Measurements from ENCODE around the gene ABLIM1. TPM values are rescaled to one million over a fixed set of nuclear protein-coding genes. Genes with fewer than 3 reads are reported as not detected.

The ABLIM1 gene
- total RNA-seq, 1 donor from 2014 or later = 105 TPM

DNA sequence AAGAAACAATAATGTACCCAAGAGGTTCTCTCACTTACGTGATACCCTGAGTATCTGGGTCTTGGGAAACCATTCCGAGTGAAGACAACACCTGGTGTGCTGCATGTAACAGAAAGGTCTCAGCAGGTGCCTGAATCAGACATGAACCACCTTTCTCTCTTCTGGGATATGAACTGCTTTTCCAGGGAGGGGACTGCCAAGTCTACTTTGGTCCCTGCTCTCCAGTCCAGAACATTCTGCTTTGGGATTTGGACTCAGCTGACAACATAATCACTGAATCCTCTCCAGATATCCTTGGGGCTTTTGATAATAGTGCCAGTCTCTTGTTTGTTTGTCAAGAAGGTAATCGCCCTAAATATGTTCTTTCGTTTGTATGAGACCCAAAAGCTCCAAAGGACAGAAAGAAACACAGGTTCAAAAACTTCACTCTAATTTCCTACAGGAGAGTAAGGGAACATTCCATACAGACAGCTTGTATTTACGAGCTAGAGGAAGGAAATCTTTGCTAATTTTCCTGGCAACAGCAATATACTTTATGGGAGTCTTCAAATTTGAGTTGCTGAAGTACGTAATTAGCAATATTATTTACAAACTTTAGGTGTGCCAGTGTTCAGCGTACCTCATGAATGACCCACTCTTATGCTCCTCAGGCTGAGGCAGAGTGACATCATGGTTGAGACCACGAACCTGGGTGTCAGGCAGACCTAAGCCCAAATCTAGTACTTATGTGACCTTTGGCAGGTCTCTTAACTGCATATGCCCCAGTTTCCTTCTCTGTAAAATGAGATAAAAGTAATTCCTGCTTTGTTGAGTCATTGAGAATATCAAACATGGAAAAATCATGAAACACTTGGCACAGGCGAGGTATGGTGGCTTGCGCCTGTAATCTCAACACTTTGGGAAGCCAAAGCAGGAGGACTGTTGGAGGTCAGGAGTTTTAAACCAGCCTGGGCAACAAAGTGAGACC, 5.4 kb downstream of the ABLIM1 start:
- Mint-ChIP-seq H3K27me3 (ENCODE audit: low read depth) (peaks cover 2% of the 10 kb centered on the region), H3K27ac (no peak overlapping the region), H3K4me1 (peaks cover 25% of the 10 kb centered on the region), H3K36me3 (no peaks in the 10 kb centered on the region), H3K4me3 (no peak overlapping the region), H3K9me3 (peaks cover 4% of the 10 kb centered on the region)
- no peak for DNase-seq (ENCODE audit: low spot score in 2 of 2, unreplicated experiment in 2 of 2)
- TF ChIP-seq, protein P1, sequence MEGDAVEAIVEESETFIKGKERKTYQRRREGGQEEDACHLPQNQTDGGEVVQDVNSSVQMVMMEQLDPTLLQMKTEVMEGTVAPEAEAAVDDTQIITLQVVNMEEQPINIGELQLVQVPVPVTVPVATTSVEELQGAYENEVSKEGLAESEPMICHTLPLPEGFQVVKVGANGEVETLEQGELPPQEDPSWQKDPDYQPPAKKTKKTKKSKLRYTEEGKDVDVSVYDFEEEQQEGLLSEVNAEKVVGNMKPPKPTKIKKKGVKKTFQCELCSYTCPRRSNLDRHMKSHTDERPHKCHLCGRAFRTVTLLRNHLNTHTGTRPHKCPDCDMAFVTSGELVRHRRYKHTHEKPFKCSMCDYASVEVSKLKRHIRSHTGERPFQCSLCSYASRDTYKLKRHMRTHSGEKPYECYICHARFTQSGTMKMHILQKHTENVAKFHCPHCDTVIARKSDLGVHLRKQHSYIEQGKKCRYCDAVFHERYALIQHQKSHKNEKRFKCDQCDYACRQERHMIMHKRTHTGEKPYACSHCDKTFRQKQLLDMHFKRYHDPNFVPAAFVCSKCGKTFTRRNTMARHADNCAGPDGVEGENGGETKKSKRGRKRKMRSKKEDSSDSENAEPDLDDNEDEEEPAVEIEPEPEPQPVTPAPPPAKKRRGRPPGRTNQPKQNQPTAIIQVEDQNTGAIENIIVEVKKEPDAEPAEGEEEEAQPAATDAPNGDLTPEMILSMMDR (IDR thresholded peaks at IDR 0.05; ENCODE audit: unreplicated experiment) = no peak

DNA sequence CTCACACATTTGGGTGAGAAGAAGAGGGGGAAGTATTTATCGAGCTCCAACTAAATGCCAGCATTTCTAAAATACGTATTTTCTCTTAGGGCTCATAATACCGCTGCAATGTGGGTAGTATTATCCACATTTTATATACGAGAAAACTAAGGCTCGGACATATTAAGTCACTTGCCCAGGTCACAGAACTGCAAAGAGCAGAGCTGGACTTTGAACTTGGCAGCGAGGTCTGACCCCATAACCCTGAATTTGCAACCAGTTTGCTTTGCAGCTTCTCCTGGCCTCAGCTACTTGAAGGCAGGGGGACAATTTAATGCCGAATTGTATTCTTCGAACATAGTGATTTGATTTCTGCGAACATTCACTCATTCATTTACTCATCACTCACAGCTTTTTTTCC, 7.2 kb downstream of the ABLIM1 start:
- H3K27ac Mint-ChIP-seq = peak overlapping the region; percentile 51
- H3K4me3 Mint-ChIP-seq = no peak overlapping the region
- TF ChIP-seq, protein P1 (IDR thresholded peaks at IDR 0.05; ENCODE audit: unreplicated experiment) = no peak
- H3K27me3 Mint-ChIP-seq (ENCODE audit: low read depth) = no peaks in the 10 kb centered on the region
- H3K36me3 Mint-ChIP-seq = no peaks in the 10 kb centered on the region
- H3K4me1 Mint-ChIP-seq = peaks cover 25% of the 10 kb centered on the region
- no peaks in the 10 kb centered on the region for H3K9me3 Mint-ChIP-seq
- no peak for DNase-seq (ENCODE audit: low spot score in 2 of 2, unreplicated experiment in 2 of 2)

DNA sequence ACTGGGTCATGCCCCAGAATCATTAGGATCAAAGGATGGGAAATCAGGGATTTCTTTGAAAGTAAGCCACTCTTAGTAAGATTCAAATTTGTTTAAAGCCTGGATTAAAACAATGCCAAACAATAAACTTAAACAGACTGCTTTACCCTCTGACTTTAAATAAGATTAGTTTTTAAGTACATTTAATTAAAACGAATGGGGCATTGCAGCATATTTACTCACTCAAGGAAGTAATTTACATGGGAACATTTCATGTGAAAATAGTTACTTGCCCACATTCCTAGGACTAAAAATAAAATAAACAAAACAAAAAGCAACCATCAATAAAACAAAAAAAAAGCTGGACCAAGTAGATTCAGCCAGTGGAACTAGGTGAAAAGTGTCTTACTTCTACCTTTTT, 7.8 kb downstream of the ABLIM1 start:
- H3K36me3 Mint-ChIP-seq = no peaks in the 10 kb centered on the region
- no peaks in the 10 kb centered on the region for H3K9me3 Mint-ChIP-seq
- H3K4me3 Mint-ChIP-seq = no peak overlapping the region
- TF ChIP-seq, protein P1 (IDR thresholded peaks at IDR 0.05; ENCODE audit: unreplicated experiment) = no peak
- no peak for DNase-seq (ENCODE audit: low spot score in 2 of 2, unreplicated experiment in 2 of 2)
- H3K4me1 Mint-ChIP-seq = peaks cover 19% of the 10 kb centered on the region
- peak overlapping the region; percentile 51 for H3K27ac Mint-ChIP-seq
- H3K27me3 Mint-ChIP-seq (ENCODE audit: low read depth) = no peaks in the 10 kb centered on the region

DNA sequence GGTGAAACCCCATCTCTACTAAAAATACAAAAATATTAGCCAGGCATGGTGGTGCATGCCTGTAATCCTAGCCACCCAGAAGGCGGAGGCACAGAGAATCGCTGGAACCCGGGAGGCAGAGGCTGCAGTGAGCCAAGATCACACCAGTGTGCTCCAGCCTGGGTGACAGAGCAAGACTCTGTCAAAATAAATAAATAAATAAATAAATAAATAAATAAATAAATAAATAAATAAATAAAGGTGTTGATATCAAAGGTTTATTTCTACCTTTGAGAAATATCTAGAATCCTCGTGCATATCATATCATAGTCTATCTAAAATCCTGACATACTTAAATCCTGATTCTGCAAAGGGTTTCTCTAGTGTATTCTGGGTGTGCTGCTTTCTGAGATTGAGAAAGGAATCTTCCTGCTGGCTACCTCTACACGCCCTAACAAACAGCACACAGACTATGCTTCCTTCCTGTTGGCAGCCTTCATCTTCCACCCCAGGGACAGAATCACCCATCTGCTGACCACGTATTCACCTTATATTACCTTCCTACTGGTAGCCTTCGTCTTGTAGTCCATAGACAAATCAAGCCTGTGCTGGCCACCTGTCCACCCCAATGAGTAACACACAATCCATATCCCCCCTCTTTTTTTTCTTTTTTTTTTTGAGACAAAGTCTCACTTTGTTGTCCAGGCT, 8.7 kb downstream of the ABLIM1 start:
- no peak overlapping the region for H3K27ac Mint-ChIP-seq
- no peaks in the 10 kb centered on the region for H3K36me3 Mint-ChIP-seq
- DNase-seq (ENCODE audit: low spot score in 2 of 2, unreplicated experiment in 2 of 2) = no peak
- H3K27me3 Mint-ChIP-seq (ENCODE audit: low read depth) = no peaks in the 10 kb centered on the region
- TF ChIP-seq, protein P1 (IDR thresholded peaks at IDR 0.05; ENCODE audit: unreplicated experiment) = no peak
- H3K4me1 Mint-ChIP-seq = peaks cover 22% of the 10 kb centered on the region
- H3K4me3 Mint-ChIP-seq = no peak overlapping the region
- no peaks in the 10 kb centered on the region for H3K9me3 Mint-ChIP-seq

DNA sequence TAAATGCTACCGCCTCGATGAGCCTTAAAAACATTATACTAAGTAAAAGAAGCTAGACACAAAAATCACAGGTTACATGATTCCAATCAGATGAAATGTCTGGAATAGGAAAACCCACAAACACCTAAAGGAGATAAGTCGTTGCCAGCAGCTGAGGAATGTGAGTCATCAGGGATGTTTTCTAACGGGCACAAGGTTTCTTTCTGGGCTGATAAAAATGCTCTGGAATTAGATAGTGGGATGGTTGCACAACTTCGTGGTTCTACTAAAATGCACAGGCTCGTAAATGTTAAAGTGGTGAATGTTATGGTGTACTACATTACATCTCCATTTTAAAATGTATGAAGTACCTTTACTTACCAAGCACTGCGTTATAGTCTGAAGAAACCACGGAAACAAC, 9.7 kb downstream of the ABLIM1 start:
- TF ChIP-seq, protein P1 (IDR thresholded peaks at IDR 0.05; ENCODE audit: unreplicated experiment) = no peak
- no peaks in the 10 kb centered on the region for H3K27me3 Mint-ChIP-seq (ENCODE audit: low read depth)
- H3K36me3 Mint-ChIP-seq = no peaks in the 10 kb centered on the region
- no peak overlapping the region for H3K4me3 Mint-ChIP-seq
- H3K4me1 Mint-ChIP-seq = peaks cover 22% of the 10 kb centered on the region
- no peak overlapping the region for H3K27ac Mint-ChIP-seq
- H3K9me3 Mint-ChIP-seq = no peaks in the 10 kb centered on the region
- DNase-seq (ENCODE audit: low spot score in 2 of 2, unreplicated experiment in 2 of 2) = no peak
